ENCODE measurements around the gene ZNHIT2. TPM values are rescaled to one million over a fixed set of nuclear protein-coding genes. Genes with fewer than 3 reads are reported as not detected.

Gene ZNHIT2
- total and polyA plus RNA-seq, 2 of the 8 experiments (the other 6 are each of a cell fraction or from before 2014, with no cell fraction given), result 13.0 to 16.1 TPM

GRCh38 chr11:65132238-65132987, 14.9 kb upstream of the ZNHIT2 start:
- Histone ChIP-seq H3K14ac (ENCODE audit: insufficient read length) (no peak overlapping the region), H3K4me3 (ENCODE audit: extremely low read depth in 1 of 4, insufficient read depth in 2 of 4, low read depth in 3 of 4, low read length in 4 of 4) (no peak overlapping the region), H3K79me1 (ENCODE audit: low read depth, low read length) (peaks cover 3% of the 10 kb centered on the region; the same call in 1 of the 2 replicates), H2AFZ (ENCODE audit: low read length) (no peak overlapping the region), H3K23ac (ENCODE audit: insufficient read length) (no peak overlapping the region), H2BK5ac (ENCODE audit: low read depth, low read length) (no peak overlapping the region), H2BK15ac (ENCODE audit: low read length) (no peak overlapping the region), H3K56ac (replicated peaks; ENCODE audit: insufficient read length, low read depth, low read length) (no peak overlapping the region), H2BK20ac (ENCODE audit: low read length) (no peak overlapping the region), H3K4ac (replicated peaks; ENCODE audit: insufficient read length, low read depth, low read length) (no peak overlapping the region), H3K79me2 (ENCODE audit: control insufficient read depth in 1 of 2, insufficient read depth in 2 of 2, low read length in 2 of 2) (peaks cover 0 to 15% of the 10 kb centered on the region in 2 experiments; a peak in 1 of 4 replicates), H2BK120ac (replicated peaks; ENCODE audit: low read depth, low read length) (no peak overlapping the region), H3K27ac (ENCODE audit: low read depth, low read length) (no peak overlapping the region), H4K20me1 (replicated peaks in 1 of 2; ENCODE audit: control insufficient read depth in 1 of 2, insufficient read depth in 2 of 2, low read length in 2 of 2) (peaks cover 0 to 14% of the 10 kb centered on the region in 2 experiments), H3K4me1 (replicated peaks in 1 of 4; ENCODE audit: control insufficient read depth in 3 of 4, insufficient read depth in 4 of 4, low read length in 3 of 4) (peaks cover 0 to 13% (median 7%) of the 10 kb centered on the region in 4 experiments; a peak in 6 of 7 replicates), H4K8ac (ENCODE audit: extremely low read depth, insufficient read depth, low read length) (peak overlapping the region; percentile 29; the same call in 1 of the 2 replicates), H2BK12ac (ENCODE audit: low read depth, low read length) (0 out of 2 replicates have a peak overlapping the region, but pooled peaks have one; percentile 23), H3K18ac (ENCODE audit: extremely low read depth, low read length) (no peak overlapping the region), H4K91ac (replicated peaks; ENCODE audit: insufficient read length, low read length) (no peak overlapping the region), H3K4me2 (ENCODE audit: insufficient read depth in 1 of 2, low read depth in 2 of 2, low read length in 2 of 2) (peak overlapping the region; percentile 77 to 91; a peak in 2 of 4 replicates), H3K27me3 (replicated peaks in 1 of 4; ENCODE audit: control insufficient read depth in 3 of 4, extremely low read depth in 1 of 4, insufficient read depth in 3 of 4, low read length in 3 of 4) (no peaks in the 10 kb centered on the region), H3K9me3 (ENCODE audit: insufficient read depth in 2 of 2, low read depth in 1 of 2, low read length in 1 of 2) (no peaks in the 10 kb centered on the region), H3K36me3 (ENCODE audit: control insufficient read depth in 2 of 4, insufficient read depth in 4 of 4, low read length in 3 of 4) (peaks cover 14 to 38% (median 32%) of the 10 kb centered on the region in 4 experiments; a peak in 7 of 8 replicates), H3K23me2 (ENCODE audit: low read depth, low read length) (peaks cover 14% of the 10 kb centered on the region), H3K9ac (replicated peaks in 1 of 4; ENCODE audit: extremely low read depth in 1 of 4, low read depth in 3 of 4, low read length in 3 of 4) (no peak overlapping the region), H4K5ac (ENCODE audit: insufficient read length, low read depth, low read length) (no peak overlapping the region), H2AK5ac (ENCODE audit: low read depth, low read length) (no peak overlapping the region)
- FAIRE-seq (no peak), DNase-seq (ENCODE audit: low read depth in 1 of 2, low spot score in 2 of 2) (no peak)
- TF ChIP-seq JUND (IDR thresholded peaks at IDR 0.05; ENCODE audit: low read length), result no peak
- TF ChIP-seq SIN3A (conservative IDR thresholded peaks at IDR 0.05 in 1 of 2, IDR thresholded peaks at IDR 0.05 in 1 of 2; ENCODE audit: low read depth in 1 of 2, low read length in 2 of 2), result no peak
- no peak for TF ChIP-seq SIX5 (IDR thresholded peaks at IDR 0.05; ENCODE audit: low read depth, low read length)
- TF ChIP-seq CBX8 (IDR thresholded peaks at IDR 0.05; ENCODE audit: borderline replicate concordance, low read depth, low read length), result no peak
- no peak for TF ChIP-seq POLR2AphosphoS5 (IDR thresholded peaks at IDR 0.05; ENCODE audit: low read depth, low read length)
- TF ChIP-seq NANOG (IDR thresholded peaks at IDR 0.05; ENCODE audit: insufficient read depth, low read depth, low read length, poor library complexity, severe bottlenecking), result no peak
- TF ChIP-seq BRCA1 (IDR thresholded peaks at IDR 0.05; ENCODE audit: low read depth, low read length), result no peak
- TF ChIP-seq TEAD4 (IDR thresholded peaks at IDR 0.05; ENCODE audit: low read depth, low read length), result no peak
- TF ChIP-seq EGR1 (IDR thresholded peaks at IDR 0.05; ENCODE audit: borderline replicate concordance, low read depth, low read length), result no peak
- no peak for TF ChIP-seq TAF1 (IDR thresholded peaks at IDR 0.05; ENCODE audit: low read depth, low read length)
- TF ChIP-seq CHD1 (IDR thresholded peaks at IDR 0.05; ENCODE audit: low read depth, low read length), result no peak
- no peak for TF ChIP-seq JUN (IDR thresholded peaks at IDR 0.05; ENCODE audit: low read depth, low read length)
- WGBS, 2 experiments (ENCODE audit: extremely low coverage in 1 of 2, insufficient coverage in 1 of 2, insufficient read length in 1 of 2, insufficient replicate concordance in 2 of 2, low coverage in 1 of 2, low lambda C conversion rate in 2 of 2, missing lambda C conversion rate in 1 of 2), result 85% methylated on average over 10 of the region's 10 CpGs; no CpG with 5 or more reads in 1 of the 2 experiments
- POLR2A ChIA-PET (ENCODE audit: partially characterized antibody), result interaction anchor here (1.5 to 15.8 kb wide), 2 partner anchors 17 to 196 kb away, joined by 3 to 305 read pairs; partner anchors contain the start of genes FAU, GPHA2, MRPL49 and TM7SF2
- CTCF ChIA-PET (ENCODE audit: partially characterized antibody), result interaction anchor here (0.8 to 9.5 kb wide), 5 partner anchors 14 to 285 kb away, joined by 3 to 71 read pairs (median 5); partner anchors contain the start of gene TM7SF2
